Measurements from ENCODE around the gene DGKZ. TPM values are rescaled to one million over a fixed set of nuclear protein-coding genes. Genes with fewer than 3 reads are reported as not detected.

The DGKZ gene
- total and polyA plus RNA-seq, 7 donors: 16.6 to 76.7 (median 31.4) TPM

DNA sequence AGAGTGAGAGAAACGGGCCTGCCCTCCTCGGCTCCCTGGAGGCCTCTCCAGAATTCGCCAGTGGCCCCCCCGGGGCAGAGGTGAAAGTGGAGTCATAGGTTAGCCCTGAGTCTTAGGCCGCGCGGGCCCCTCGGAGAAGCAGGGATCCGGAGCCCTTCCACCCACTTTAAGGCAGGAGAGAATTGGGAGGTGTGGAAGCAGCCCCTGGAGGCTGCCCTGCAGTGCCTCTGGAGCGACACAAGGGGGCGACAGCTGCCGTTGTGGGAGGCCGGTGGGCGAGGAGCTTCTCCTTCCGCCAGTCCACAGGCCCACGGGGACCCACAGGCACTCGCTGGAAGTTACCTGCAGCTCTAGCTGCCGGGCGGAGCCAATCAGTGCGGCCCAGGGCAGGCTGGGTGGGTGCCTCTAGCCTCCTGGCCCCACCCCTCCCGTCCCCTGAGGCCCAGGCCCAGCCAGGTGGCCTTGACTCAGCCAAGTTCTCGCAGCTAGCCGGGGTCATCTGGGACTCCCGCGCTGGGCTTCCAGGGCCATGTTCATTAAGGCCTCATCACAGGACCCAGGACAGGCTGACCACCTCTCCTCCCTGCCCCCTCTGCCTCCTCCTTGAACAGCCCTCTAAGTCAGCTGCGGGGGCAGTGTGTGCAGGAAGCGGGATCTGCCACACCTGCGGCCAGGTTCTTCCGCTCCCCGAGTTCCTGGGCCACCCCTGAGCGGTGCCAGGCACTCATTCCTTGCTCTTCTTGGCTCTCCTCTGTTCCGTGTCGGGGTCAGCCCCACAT, 5.0 kb downstream of the DGKZ start:
- H3K36me3 ChIP-seq: no peaks in the 10 kb centered on the region
- H3K4me3 ChIP-seq: no peak overlapping the region
- H3K27ac ChIP-seq: peak overlapping the region in 2 of 4 donors; percentile 8 to 43
- TF ChIP-seq EP300 (IDR thresholded peaks at IDR 0.05): no peak
- TF ChIP-seq CTCF (IDR thresholded peaks at IDR 0.05): peak; percentile 52 to 74 (median 64)
- no peak for TF ChIP-seq POLR2A (IDR thresholded peaks at IDR 0.05)
- peaks cover 0 to 49% (median 29%) of the 10 kb centered on the region in 4 donors for H3K4me1 ChIP-seq
- intact Hi-C loops (cut with DNase I): no loop called here
- 58 to 71% methylated on average over 33 of the region's 33 CpGs for WGBS, 2 donors
- H3K9me3 ChIP-seq: no peaks in the 10 kb centered on the region
- H3K27me3 ChIP-seq: no peaks in the 10 kb centered on the region
- DNase-seq: no peak

DNA sequence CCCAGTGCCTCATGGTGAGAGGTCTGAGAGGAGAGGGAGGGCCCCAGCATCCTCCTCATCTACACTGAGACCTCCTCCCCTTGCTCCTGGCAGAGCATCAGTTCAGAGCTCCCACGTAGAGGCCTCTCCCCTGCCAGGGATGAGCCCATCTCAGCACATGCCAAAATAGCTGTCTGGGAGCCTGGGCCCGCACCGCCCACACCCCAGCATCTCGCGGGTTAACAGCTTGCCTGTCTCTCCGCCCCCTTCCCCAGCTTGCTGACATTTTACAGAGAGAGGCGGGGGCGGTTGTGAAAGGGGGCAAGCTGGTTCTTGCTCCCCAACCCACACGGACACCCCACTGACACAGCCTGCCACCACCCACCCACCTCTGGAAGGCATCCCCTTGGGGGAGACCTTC, 6.4 kb downstream of the DGKZ start:
- H3K27ac ChIP-seq: peak overlapping the region in 1 of 4 donors; percentile 6

GRCh38 chr11:46356924-46357482, 9.7 kb downstream of the DGKZ start:
- WGBS, 2 donors: 87 to 88% methylated on average over 7 of the region's 7 CpGs
- Histone ChIP-seq H3K27ac (no peak overlapping the region), H3K36me3 (no peaks in the 10 kb centered on the region), H3K27me3 (no peaks in the 10 kb centered on the region), H3K4me1 (peaks cover 0 to 32% (median 23%) of the 10 kb centered on the region in 4 donors), H3K9me3 (no peaks in the 10 kb centered on the region), H3K4me3 (no peak overlapping the region)
- TF ChIP-seq EP300 (IDR thresholded peaks at IDR 0.05): no peak
- TF ChIP-seq POLR2A (IDR thresholded peaks at IDR 0.05): no peak
- TF ChIP-seq CTCF (IDR thresholded peaks at IDR 0.05): no peak
- no peak for TF ChIP-seq POLR2AphosphoS5 (IDR thresholded peaks at IDR 0.05)
- intact Hi-C loops (cut with DNase I): no loop called here
- no peak for DNase-seq

More for the DNA sequence above, 6.4 kb downstream of the DGKZ start:
- Histone ChIP-seq H3K4me1 (peaks cover 0 to 38% (median 19%) of the 10 kb centered on the region in 4 donors), H3K4me3 (no peak overlapping the region), H3K36me3 (no peaks in the 10 kb centered on the region), H3K9me3 (no peaks in the 10 kb centered on the region), H3K27me3 (no peaks in the 10 kb centered on the region)
- WGBS, 2 donors: 66 to 75% methylated on average over 9 of the region's 9 CpGs
- TF ChIP-seq POLR2AphosphoS5 (IDR thresholded peaks at IDR 0.05) (no peak), EP300 (IDR thresholded peaks at IDR 0.05) (no peak), CTCF (IDR thresholded peaks at IDR 0.05) (no peak), POLR2A (IDR thresholded peaks at IDR 0.05) (no peak)
- intact Hi-C loops (cut with DNase I): no loop called here
- DNase-seq: no peak

- no peak for DNase-seq
- H3K27ac ChIP-seq: no peak overlapping the region
- H3K9me3 ChIP-seq: no peaks in the 10 kb centered on the region
- intact Hi-C loops (cut with DNase I): no loop called here
- 58 to 84% methylated on average over 11 of the region's 11 CpGs for WGBS, 2 donors
- no peaks in the 10 kb centered on the region for H3K27me3 ChIP-seq
- peaks cover 0 to 32% (median 23%) of the 10 kb centered on the region in 4 donors for H3K4me1 ChIP-seq
- H3K4me3 ChIP-seq: no peak overlapping the region
- H3K36me3 ChIP-seq: no peaks in the 10 kb centered on the region
- no peak for TF ChIP-seq POLR2AphosphoS5 (IDR thresholded peaks at IDR 0.05)
- no peak for TF ChIP-seq CTCF (IDR thresholded peaks at IDR 0.05)
- no peak for TF ChIP-seq POLR2A (IDR thresholded peaks at IDR 0.05)
- TF ChIP-seq EP300 (IDR thresholded peaks at IDR 0.05): no peak
Observed at GRCh38 chr11:46357483-46357936, 10.2 kb downstream of the DGKZ start.

All from sigmoid colon (tissue), 7 donors.